HG03175 (cell line): ENCODE data around the gene ITLN2.
"Not testable (repeated sequence)": the region's sequence is repeated elsewhere in the genome, so short reads cannot be mapped to it uniquely, and the experiment has no call there.

Source experiments
- ATAC-seq: cut with Tn5 transposase; IDR thresholded peaks from one replicate; pipeline ENCODE4 v1.9.1; 2021; ENCODE audit warnings: mild to moderate bottlenecking, moderate library complexity; ENCODE audit not compliant: unreplicated experiment

ITLN2 gene

DNA sequence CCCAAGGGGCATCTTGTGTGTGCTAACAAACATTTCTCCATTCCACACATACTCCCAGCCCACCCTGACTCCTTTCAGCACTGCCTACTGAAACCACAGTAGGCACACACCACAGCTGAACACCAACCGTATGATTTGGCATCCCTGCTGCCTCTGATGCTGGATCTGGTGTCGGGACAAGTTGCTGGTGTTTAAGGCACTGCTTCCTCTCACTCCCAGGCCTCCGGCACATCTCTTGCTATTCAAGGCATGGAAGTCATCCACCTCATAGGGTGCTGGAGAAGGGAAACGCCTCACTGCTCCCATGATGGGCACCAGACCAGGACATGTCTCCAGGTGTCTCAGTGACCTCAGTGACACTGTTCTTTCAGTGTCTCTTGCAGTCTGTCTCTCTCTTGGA, 2.4 kb upstream of the ITLN2 start:
- no peak for ATAC-seq

DNA sequence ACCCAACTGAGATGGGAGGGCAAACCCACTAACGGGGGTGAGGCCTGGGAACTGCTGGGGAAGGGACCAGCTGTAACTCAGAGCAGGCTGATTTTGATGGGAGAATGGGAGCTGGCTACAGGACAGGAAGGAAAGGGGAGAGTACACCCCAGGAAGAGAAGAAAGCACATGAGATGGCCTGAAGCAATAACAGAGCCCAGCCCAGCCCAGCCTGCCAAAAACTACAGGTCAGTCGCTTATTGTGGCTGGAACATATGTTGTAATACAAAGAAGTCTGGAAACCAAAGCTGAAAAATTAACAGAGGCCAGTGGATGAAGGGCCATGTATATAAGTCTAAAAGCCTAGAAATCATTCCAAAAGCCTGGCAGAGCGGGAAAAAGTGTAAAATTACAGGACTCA, 1.6 kb downstream of the ITLN2 start:
- no peak for ATAC-seq

DNA sequence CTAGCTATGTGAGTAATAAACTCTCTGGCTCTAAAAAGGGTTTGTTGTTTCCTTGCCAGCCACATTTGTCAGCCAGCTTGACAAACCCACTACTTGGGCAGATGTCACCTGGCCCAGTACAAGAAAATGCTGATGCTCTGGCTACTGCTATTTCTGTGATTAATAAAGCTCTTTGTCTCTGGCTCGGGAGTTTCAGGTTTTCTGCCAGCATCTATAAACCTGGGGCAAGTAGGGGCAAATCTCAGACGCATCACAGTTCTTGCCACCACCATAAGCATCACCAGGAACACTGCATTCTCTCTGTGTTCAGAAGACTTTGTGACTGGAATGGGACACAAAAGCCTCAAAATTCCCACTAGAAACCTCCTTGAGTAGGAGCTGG, 2.5 kb downstream of the ITLN2 start:
- ATAC-seq: no peak

DNA sequence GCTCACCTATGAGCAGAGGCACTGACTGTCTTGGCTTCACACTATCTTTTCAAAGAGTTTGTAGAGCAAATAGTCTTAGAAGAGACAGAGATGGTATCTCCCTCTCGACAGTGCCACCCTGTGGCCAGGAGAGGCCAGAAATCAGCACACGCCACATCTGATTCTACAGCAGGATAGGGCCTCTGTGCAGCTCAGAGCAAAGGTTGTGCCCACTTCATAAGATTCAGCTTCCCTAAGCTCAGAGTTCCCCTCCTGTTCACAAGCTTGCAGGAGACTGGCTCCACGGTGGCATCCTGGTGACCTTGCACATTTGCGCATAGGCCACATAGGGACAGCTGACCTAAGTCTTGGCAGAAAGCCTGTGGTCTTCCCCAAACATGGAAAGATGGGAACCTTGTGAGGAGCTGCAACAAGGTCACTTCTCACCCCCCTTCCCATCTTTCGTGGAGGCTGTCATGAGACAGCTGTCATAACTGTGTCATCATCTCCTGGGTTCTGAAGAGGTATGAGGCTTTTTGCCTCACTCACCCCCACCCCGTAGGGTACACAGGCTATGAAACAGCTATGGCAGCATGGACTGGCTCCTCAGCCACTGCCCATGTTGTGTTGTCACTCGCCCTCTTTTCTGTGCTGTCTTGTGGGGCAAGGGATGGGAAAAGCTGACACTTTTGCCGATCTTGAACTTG, 3.0 kb downstream of the ITLN2 start:
- ATAC-seq: peak; percentile 58

DNA sequence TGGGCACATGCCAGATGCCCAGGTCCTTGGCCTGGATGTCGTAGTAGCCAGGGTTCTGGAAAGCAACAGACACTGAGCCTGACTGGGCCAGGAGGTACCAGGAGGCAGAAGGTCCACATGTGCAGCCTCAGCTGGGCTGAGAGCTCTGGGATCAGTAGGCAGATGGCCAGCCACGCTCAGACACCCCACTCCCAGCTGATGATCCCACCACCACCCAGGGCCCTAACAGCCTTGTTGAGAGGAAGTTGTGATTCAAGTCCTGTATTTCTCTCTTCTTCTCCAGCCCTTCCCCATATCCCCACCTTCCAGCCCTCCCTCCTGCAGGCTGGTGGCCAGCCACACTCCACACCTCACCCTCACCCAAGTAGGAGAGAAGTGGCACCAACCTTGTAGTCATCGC, 4.0 kb downstream of the ITLN2 start:
- no peak for ATAC-seq

DNA sequence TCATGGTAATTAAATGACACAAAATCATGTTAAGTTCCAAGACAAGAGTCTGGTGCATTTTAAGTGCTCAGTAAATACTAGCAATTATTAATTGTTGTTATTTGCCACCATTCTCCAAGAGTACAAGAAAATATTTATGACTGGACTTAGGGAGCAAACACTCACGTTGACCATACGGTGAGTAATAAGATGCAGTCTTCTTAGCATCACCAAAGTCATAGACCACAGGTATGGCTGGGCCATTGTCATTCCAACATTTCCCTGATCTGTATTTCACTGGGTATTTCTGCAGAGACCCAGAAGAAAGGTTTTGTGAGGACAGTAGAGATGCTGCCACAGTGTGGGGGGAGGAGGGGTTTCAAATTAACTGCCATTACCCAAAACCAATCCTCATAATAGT, 4.7 kb downstream of the ITLN2 start:
- ATAC-seq: no peak

DNA sequence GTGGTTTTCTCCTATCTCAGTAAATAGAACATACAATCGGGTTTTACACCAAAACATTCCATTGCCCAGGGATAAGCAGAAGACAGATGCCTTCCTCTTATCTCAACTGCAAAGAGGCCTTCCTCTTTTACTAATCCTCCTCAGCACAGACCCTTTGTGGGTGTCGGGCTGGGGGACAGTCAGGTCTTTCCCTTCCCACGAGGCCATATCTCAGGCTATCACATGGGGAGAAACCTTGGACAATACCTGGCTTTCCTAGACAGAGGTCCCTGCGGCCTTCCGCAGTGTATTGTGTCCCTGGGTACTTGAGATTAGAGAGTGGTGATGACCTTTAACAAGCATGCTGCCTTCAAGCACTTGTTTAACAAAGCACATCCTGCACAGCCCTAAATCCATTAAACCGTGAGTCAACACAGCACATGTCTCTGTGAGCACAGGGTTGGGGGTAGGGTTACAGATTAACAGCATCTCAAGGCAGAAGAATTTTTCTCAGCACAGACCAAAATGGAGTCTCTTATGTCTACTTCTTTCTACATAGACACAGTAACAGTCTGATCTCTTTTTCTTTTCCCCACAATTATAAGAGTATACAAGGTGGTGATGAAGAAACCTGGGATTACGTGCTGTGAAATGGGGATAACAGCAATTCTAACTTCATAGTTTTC, 5.3 kb downstream of the ITLN2 start:
- ATAC-seq: not testable (repeated sequence)

DNA sequence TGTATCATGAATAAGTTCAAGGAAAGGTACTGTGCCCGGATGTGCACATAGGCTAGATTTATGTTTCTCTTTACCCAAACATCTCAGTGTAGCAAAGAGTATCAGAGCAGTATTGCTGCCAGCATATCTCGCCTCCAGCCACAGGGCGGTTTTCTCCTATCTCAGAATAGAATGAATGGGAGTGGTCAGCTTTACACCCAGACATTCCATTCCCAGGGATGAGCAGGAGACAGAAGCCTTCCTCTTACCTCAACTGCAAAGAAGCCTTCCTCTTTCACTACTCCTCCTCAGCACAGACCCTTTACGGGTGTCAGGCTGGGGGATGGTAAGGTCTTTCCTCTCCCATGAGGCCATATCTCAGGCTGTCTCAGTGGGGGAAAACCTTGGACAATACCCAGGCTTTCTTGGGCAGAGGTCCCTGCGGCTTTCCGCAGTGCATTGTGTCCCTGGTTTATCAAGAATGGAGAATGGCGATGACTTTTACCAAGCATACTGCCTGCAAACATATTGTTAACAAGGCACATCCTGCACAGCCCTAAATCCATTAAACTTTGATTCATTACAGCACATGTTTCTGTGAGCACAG, 7.3 kb downstream of the ITLN2 start:
- ATAC-seq: not testable (repeated sequence)

DNA sequence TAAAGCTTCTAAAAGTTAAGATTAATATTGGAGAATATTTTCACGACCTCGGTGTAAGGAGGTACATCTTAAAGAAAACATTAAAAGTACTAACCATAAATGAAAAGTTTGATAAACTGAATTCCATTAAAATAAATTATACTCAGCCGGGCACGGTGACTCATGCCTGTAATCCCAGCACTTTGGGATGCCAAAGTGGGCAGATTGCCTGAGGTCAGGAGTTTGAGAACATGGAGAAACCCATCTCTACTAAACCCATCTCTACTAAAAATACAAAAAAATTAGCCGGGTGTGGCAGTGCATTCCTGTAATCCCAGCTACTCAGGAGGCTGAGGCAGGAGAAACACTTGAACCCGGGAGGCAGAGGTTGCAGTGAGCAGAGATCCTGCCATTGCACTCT, 8.7 kb downstream of the ITLN2 start:
- not testable (repeated sequence) for ATAC-seq

DNA sequence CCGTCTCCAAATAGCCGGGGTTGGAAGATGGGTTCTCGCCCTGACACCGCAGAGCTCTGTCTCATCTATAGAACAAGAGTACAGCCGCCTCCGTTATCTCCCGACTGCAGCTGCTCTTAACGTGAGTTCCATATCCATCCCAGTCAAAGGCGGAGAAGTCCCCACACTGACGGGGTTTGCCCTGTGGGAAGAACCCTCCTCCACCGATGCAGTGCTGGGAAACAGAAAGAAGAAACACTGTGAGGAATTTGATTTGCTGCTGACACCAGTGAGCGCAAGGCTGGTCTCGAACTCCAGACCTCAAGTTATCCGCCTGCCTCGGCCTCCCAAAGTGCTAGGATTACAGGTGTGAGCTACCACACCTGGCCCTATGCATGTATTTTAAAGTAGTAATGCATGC, 9.5 kb downstream of the ITLN2 start:
- ATAC-seq: no peak

DNA sequence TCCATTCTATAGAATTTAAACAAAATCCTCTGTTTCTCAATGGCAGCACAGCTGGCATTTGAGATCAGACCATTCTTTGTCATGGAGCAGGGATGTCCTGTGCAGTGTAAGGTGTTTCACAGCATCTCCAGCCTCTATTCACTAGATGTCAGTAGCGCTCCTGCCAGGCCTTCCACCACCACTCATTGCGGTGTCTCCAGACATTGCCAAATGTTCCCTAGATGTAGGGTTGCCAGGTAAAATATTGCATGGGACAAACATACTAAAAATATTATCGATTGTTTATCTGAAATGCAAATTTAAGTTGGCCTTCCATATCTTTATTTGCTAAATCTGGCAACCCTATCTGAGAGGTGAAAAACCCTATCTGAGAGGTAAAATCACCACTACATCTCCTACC, 11.7 kb downstream of the ITLN2 start:
- no peak for ATAC-seq

DNA sequence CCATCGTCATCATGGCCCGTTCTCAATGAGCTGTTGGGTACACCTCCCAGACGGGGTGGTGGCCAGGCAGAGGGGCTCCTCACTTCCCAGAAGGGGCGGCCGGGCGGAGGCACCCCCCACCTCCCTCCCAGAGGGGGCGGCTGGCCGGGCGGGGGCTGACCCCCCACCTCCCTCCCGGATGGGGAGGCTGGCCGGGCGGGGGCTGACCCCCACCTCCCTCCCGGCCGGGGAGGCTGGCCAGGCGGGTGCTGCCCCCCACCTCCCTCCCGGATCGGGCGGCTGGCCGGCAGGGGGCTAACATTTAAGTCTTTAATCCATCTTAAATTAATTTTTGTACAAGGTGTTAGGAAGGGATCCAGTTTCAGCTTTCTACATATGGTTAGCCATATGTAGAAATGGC, 17.9 kb downstream of the ITLN2 start:
- ATAC-seq: not testable (repeated sequence)

DNA sequence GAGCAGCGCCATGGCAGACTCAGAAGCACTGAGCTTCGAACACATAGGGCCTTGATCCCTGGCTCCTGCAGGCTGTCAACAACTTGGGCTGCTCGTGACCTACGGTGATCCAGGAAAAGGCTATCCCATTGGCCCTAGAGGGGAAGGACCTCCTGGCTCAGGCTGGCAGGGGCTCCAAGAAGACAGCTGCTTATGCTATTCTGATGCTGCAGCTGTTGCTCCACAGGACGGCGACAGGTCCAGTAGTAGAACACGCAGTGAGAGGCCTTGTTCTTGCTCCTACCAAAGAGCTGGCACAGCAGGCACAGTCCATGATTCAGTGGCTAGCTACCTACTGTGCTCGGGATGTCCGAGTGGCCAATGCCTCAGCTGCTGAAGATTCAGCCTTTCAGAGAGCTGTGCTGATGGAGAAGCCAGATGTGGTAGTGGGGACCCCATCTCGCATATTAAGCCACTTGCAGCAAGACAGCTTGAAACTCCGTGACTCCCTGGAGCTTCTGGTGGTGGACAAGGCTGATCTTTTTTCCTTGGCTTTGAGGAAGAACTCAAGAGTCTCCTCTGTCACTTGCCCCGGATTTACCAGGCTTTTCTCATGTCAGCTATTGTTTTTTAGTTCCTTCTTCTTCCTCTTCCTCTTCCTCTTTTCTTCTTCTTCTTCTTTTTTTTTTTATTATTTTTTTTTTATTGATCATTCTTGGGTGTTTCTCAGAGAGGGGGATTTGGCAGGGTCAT, 18.9 kb downstream of the ITLN2 start:
- no peak for ATAC-seq

DNA sequence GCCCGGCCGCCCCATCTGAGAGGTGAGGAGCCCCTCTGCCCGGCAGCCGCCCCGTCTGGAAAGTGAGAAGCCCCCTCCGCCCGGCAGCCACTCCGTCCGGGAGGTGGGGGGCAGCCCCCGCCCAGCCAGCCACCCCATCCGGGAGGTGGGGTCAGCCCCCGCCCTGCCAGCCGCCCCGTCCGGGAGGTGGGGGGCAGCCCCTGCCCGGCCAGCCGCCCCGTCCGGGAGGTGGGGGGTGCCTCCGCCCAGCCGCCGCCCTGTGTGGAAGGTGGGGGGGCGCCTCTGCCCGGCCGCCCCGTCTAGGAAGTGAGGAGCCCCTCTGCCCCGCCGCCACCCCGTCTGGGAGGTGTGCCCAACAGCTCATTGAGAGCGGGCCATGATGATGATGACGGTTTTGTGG, 21.3 kb downstream of the ITLN2 start:
- not testable (repeated sequence) for ATAC-seq

DNA sequence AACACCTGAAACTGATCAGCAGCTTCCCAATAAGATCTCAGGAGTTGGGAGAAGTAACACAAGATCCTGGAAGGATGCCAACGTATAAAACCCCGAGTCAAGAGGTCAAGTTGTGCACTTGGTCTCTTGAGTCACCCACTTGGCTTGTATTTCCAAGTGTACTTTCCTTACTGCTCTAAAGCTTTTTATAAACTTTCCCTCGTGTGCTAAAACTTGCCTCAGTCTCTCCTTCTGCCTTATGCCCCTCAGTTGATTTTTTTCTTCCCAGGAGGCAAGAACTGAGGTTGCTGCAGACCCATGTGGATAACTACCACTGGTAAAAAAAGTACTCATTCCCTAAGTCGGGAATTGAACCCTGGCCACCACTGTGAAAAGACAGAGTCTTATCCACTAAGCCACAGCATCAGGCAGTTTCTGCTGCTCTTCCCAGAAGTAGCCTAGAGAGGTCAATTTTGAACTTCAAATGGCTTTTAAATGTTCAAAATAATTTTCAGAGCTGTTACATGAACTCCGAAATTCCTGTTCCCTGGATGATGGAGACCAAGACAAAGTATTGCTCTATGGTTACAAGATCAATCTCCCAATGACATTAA, 28.9 kb downstream of the ITLN2 start:
- no peak for ATAC-seq

DNA sequence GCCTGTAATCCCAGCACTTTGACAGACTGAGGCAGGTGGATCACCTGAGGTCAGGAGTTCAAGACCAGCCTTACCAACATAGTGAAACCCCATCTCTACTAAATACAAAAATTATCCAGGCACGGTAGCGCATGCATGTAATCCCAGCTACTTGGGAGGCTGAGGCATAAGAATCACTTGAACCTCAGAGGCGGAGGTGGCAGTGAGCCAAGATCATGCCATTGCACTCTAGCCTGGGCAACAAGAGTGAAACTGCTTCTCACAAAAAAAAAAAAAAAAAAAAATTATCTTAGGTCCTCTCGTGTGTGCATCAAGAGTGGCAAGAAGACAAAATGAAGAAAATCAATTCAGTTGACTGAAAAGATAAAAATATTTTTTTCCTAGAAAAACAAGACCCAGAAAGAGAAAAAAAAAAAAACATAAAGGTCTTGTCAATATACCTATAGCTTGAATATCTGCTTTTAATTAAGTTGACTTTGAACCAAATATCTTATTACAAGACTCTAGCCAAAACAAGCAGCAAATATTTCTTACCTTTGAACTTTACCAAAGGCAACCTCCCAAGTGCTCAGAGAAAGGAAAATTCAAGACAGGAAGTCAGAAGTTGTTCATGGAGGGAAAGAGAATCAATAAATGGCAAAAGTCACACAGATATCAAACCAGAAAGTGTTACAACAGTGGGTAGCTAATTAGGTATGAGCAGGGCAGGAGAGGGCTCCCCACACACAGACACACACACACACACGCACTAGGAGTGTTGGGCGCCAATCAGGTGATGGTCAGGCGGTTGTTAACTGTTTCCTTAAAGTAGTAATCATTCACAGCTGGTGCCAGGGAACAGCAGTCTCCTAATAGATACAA, 29.6 kb downstream of the ITLN2 start:
- ATAC-seq: no peak

DNA sequence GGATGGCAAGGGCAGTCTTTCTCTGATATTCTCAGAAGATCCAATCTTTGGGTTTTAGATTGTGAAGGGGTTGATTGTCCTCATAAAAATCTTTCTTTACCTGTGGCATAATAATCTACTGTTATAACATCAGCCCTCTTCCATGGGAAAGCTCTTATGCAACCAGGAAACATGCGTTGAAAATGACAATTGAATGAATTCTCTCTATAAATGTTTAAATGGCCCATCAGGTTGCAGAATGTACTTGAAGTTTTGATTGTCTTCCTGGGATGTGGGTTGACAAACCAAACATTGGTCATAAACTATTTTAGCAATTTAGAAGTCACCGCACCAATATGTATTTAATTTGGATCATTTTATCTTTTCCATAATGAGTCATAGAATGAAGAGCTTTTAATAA, 37.9 kb downstream of the ITLN2 start:
- no peak for ATAC-seq

DNA sequence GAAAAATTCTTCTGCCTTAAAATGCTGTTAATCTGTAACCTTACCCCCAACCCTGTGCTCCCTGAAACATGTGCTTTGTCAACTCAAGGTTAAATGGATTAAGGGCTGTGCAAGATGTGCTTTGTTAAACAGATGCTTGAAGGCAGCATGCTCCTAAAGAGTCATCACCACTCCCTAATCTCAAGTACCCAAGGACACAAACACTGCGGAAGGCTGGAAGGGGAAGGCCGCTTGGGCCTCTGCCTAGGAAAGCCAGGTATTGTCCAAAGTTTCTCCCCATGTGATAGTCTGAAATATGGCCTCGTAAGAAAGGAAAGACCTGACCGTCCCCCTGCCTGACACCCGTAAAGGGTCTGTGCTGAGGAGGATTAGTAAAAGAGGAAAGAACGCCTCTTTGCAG, 41.4 kb downstream of the ITLN2 start:
- ATAC-seq: not testable (repeated sequence)

DNA sequence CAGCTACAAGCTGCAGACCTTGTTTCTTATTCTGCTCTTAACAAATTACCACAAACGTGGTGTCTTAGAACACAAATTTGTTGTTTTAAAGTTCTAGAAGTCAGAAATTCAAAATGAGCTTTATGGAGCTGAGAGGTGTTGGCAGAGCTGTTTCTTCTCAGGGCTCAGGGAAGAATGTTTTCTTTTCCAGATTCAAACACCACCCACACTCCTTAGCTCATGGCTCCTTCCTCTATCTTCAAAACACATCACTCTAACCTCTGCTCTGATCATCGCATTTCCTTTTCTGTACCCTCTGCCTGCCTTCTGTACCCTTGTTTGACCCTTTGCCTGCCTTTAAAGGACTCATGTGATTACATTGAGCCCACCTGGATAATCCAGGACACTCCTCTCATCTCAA, 42.7 kb downstream of the ITLN2 start:
- no peak for ATAC-seq

DNA sequence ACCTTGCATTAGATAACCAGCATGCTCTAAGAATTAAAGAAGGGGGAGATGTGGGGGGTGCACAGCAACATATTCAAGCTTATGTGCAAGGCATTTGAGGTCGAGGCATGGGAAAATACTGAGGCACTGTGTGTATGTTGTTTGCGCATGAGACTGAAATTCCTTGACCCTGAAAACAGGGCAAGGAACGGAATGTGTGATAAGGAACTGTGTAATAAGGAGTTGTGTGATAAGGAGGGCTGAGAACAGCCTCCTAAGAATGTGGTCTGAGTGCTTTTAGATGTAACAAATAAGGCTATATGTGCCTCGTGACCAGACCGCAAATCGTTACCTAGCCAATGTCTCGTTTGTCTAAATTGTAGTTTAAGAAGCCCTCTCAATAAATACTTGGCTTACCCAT, 43.2 kb downstream of the ITLN2 start:
- no peak for ATAC-seq
